Measurements from ENCODE around the gene ENPP6.

- TF ChIP-seq CTCF (IDR thresholded peaks at IDR 0.05; ENCODE audit: low read length) = no peak
- TF ChIP-seq EZH2 (IDR thresholded peaks at IDR 0.05; ENCODE audit: borderline replicate concordance, low read length) = no peak
Measured at GRCh38 chr4:184102927-184103326, 114.7 kb downstream of the ENPP6 start.
